Liver (tissue), 3 donors: ENCODE data around the gene CYP17A1.

Experiments used
- EGR1 ChIP-seq, 2 donors: IDR thresholded peaks; 2 replicates each; pipeline ENCODE4 v1.6.1; 2016 to 2018; ENCODE audit warnings: antibody characterized with exemption in 2 of 2, low read depth in 2 of 2
- FOXA1 ChIP-seq: IDR thresholded peaks from 2 replicates; pipeline ENCODE4 v1.6.1; 2016; ENCODE audit warnings: antibody characterized with exemption
- GABPA ChIP-seq, 2 donors: IDR thresholded peaks in 1 of 2; conservative IDR thresholded peaks in 1 of 2; 2 replicates each; pipeline ENCODE4 v1.6.1; 2016; ENCODE audit warnings: antibody characterized with exemption in 2 of 2, mild to moderate bottlenecking in 1 of 2, moderate library complexity in 1 of 2
- JUND ChIP-seq, 2 donors: IDR thresholded peaks; 2 replicates each; pipeline ENCODE4 v1.6.1; 2016; ENCODE audit warnings: antibody characterized with exemption in 2 of 2
- MAX ChIP-seq: IDR thresholded peaks from 2 replicates; pipeline ENCODE4 v1.6.1; 2016; ENCODE audit warnings: antibody characterized with exemption
- RAD21 ChIP-seq, 2 donors: IDR thresholded peaks; 2 replicates each; pipeline ENCODE4 v1.6.1; 2016; ENCODE audit warnings: antibody characterized with exemption in 2 of 2, mild to moderate bottlenecking in 2 of 2
- REST ChIP-seq: IDR thresholded peaks from 2 replicates; pipeline ENCODE4 v1.6.1; 2016; ENCODE audit warnings: antibody characterized with exemption, mild to moderate bottlenecking
- RXRA ChIP-seq, 2 donors: IDR thresholded peaks; 2 replicates each; pipeline ENCODE4 v1.6.1; 2017 to 2018; ENCODE audit warnings: antibody characterized with exemption in 2 of 2, mild to moderate bottlenecking in 1 of 2
- SP1 ChIP-seq: IDR thresholded peaks from 2 replicates; pipeline ENCODE4 v1.6.1; 2018; ENCODE audit warnings: antibody characterized with exemption, mild to moderate bottlenecking
- TAF1 ChIP-seq: conservative IDR thresholded peaks from 2 replicates; pipeline ENCODE4 v1.6.1; 2016; ENCODE audit warnings: antibody characterized with exemption, mild to moderate bottlenecking
- YY1 ChIP-seq: IDR thresholded peaks from 2 replicates; pipeline ENCODE4 v1.6.1; 2016; ENCODE audit warnings: antibody characterized with exemption, mild to moderate bottlenecking
- TF ChIP-seq, protein P1 (sequence below): fragments of 150-350 bp; IDR thresholded peaks from 2 replicates; pipeline ENCODE4 v1.5.1; 2017; ENCODE audit warnings: improper control_type of control experiment, low read depth, low read length; ENCODE audit not compliant: missing input control
- TF ChIP-seq, protein P2 (sequence below): IDR thresholded peaks from 2 replicates; pipeline ENCODE4 v1.6.1; 2016; ENCODE audit warnings: antibody characterized with exemption
- TF ChIP-seq, protein P3 (sequence below): IDR thresholded peaks from 2 replicates; pipeline ENCODE4 v1.6.1; 2016; ENCODE audit warnings: antibody characterized with exemption
- donor health status: healthy.
- donor health status: healthy.

- TF ChIP-seq, protein P1, sequence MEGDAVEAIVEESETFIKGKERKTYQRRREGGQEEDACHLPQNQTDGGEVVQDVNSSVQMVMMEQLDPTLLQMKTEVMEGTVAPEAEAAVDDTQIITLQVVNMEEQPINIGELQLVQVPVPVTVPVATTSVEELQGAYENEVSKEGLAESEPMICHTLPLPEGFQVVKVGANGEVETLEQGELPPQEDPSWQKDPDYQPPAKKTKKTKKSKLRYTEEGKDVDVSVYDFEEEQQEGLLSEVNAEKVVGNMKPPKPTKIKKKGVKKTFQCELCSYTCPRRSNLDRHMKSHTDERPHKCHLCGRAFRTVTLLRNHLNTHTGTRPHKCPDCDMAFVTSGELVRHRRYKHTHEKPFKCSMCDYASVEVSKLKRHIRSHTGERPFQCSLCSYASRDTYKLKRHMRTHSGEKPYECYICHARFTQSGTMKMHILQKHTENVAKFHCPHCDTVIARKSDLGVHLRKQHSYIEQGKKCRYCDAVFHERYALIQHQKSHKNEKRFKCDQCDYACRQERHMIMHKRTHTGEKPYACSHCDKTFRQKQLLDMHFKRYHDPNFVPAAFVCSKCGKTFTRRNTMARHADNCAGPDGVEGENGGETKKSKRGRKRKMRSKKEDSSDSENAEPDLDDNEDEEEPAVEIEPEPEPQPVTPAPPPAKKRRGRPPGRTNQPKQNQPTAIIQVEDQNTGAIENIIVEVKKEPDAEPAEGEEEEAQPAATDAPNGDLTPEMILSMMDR: no peak
- peak in 1 of 2 donors; percentile 24 for TF ChIP-seq JUND (IDR thresholded peaks at IDR 0.05)
- peak; percentile 46 to 64 for TF ChIP-seq RXRA (IDR thresholded peaks at IDR 0.05)
- TF ChIP-seq RAD21 (IDR thresholded peaks at IDR 0.05): peak; percentile 50 to 65
- peak in 1 of 2 donors; percentile 73 for TF ChIP-seq GABPA (IDR thresholded peaks at IDR 0.05 in 1 of 2, conservative IDR thresholded peaks at IDR 0.05 in 1 of 2)
- peak; percentile 75 for TF ChIP-seq TAF1
- TF ChIP-seq EGR1 (IDR thresholded peaks at IDR 0.05; ENCODE audit: low read depth in 2 of 2): peak; percentile 80 to 83
- TF ChIP-seq REST: peak; percentile 76
- TF ChIP-seq, protein P2, sequence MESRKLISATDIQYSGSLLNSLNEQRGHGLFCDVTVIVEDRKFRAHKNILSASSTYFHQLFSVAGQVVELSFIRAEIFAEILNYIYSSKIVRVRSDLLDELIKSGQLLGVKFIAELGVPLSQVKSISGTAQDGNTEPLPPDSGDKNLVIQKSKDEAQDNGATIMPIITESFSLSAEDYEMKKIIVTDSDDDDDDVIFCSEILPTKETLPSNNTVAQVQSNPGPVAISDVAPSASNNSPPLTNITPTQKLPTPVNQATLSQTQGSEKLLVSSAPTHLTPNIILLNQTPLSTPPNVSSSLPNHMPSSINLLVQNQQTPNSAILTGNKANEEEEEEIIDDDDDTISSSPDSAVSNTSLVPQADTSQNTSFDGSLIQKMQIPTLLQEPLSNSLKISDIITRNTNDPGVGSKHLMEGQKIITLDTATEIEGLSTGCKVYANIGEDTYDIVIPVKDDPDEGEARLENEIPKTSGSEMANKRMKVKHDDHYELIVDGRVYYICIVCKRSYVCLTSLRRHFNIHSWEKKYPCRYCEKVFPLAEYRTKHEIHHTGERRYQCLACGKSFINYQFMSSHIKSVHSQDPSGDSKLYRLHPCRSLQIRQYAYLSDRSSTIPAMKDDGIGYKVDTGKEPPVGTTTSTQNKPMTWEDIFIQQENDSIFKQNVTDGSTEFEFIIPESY: peak; percentile 37
- TF ChIP-seq SP1: peak; percentile 80
- TF ChIP-seq YY1: peak; percentile 68
- TF ChIP-seq, protein P3, sequence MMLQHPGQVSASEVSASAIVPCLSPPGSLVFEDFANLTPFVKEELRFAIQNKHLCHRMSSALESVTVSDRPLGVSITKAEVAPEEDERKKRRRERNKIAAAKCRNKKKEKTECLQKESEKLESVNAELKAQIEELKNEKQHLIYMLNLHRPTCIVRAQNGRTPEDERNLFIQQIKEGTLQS: no peak
- TF ChIP-seq MAX: peak; percentile 90
- peak; percentile 58 for TF ChIP-seq FOXA1
Measured at GRCh38 chr10:102796407-102797176, 40.6 kb downstream of the CYP17A1 start.
